HepG2 (cell line): Measurements from ENCODE around the gene VDAC2. TPM values are rescaled to one million over a fixed set of nuclear protein-coding genes. Genes with fewer than 3 reads are reported as not detected.

Experiments
- ARID4A ChIP-seq: sonication (generic); formaldehyde crosslinking; IDR thresholded peaks from 2 replicates; pipeline ENCODE4 v1.5.0; 2020; ENCODE audit warnings: mild to moderate bottlenecking, missing genetic modification reagents, borderline replicate concordance
- ATRX ChIP-seq: sonication (generic); formaldehyde crosslinking; IDR thresholded peaks from 2 replicates; pipeline ENCODE4 v1.4.0; 2020; ENCODE audit warnings: missing genetic modification reagents, borderline replicate concordance
- FLYWCH1 ChIP-seq: sonication (generic); formaldehyde crosslinking; IDR thresholded peaks from 2 replicates; pipeline ENCODE4 v1.8.1; 2023; ENCODE audit warnings: mild to moderate bottlenecking, missing genetic modification reagents
- FOSL2 ChIP-seq: sonication (generic); formaldehyde crosslinking; IDR thresholded peaks from 2 replicates; pipeline ENCODE4 v1.4.0; 2020; ENCODE audit warnings: missing genetic modification reagents
- GLI4 ChIP-seq: sonication (generic); formaldehyde crosslinking; IDR thresholded peaks from 2 replicates; pipeline ENCODE4 v1.5.1; 2020; ENCODE audit warnings: missing genetic modification reagents, mild to moderate bottlenecking, moderate library complexity, borderline replicate concordance
- HNRNPLL ChIP-seq: fragments of 200-400 bp; formaldehyde crosslinking; IDR thresholded peaks from 2 replicates; pipeline ENCODE4 v1.6.1; 2017; ENCODE audit warnings: mild to moderate bottlenecking, low read depth, low read length; ENCODE audit not compliant: poor library complexity, severe bottlenecking
- KLF16 ChIP-seq, 2 experiments: sonication (generic) in 1 of 2; formaldehyde crosslinking in 1 of 2; IDR thresholded peaks; 2 replicates each; pipeline versions ENCODE4 v1.6.1 to v1.8.0; 2016 to 2023; ENCODE audit warnings: missing genetic modification reagents in 2 of 2, missing compliant biosample characterization in 1 of 2
- MATR3 ChIP-seq: sonication (generic); formaldehyde crosslinking; IDR thresholded peaks from 2 replicates; pipeline ENCODE4 v1.4.0; 2020; ENCODE audit warnings: missing genetic modification reagents
- NAIF1 ChIP-seq: sonication (generic); formaldehyde crosslinking; IDR thresholded peaks from 2 replicates; pipeline ENCODE4 v1.5.0; 2020; ENCODE audit warnings: mild to moderate bottlenecking, missing genetic modification reagents, borderline replicate concordance
- NCOA2 ChIP-seq: sonication (generic); formaldehyde crosslinking; IDR thresholded peaks from 2 replicates; pipeline ENCODE4 v1.8.0; 2022; ENCODE audit warnings: inconsistent platforms
- NFRKB ChIP-seq: fragments of 450-650 bp; IDR thresholded peaks from 2 replicates; pipeline ENCODE4 v1.6.1; 2017
- NR3C1 ChIP-seq: sonication (generic); formaldehyde crosslinking; IDR thresholded peaks from 2 replicates; pipeline ENCODE4 v1.4.0; 2020; ENCODE audit warnings: missing genetic modification reagents
- RELA ChIP-seq: sonication (generic); formaldehyde crosslinking; IDR thresholded peaks from 2 replicates; pipeline ENCODE4 v1.4.0; 2020; ENCODE audit warnings: missing genetic modification reagents
- SNRNP70 ChIP-seq: fragments of 200-400 bp; formaldehyde crosslinking; IDR thresholded peaks from 2 replicates; pipeline ENCODE4 v1.6.1; 2017; ENCODE audit warnings: mild to moderate bottlenecking, low read depth, low read length, moderate library complexity
- SSRP1 ChIP-seq: IDR thresholded peaks from 2 replicates; pipeline ENCODE4 v1.6.1; 2016; ENCODE audit warnings: control low read depth
- TBP ChIP-seq: sonication (generic); formaldehyde crosslinking; IDR thresholded peaks from 2 replicates; pipeline ENCODE4 v1.5.0; 2020; ENCODE audit warnings: missing genetic modification reagents
- TCF12 ChIP-seq, 2 experiments: fragments of 450-650 bp in 1 of 2; sonication (generic) in 1 of 2; formaldehyde crosslinking in 1 of 2; IDR thresholded peaks; 2 replicates each; pipeline versions ENCODE4 v1.6.1 to v1.8.0; 2017 to 2022; ENCODE audit warnings: antibody characterized with exemption in 1 of 2, mild to moderate bottlenecking in 1 of 2, missing genetic modification reagents in 1 of 2, moderate library complexity in 1 of 2
- ZNF160 ChIP-seq: sonication (generic); formaldehyde crosslinking; IDR thresholded peaks from 2 replicates; pipeline ENCODE4 v1.8.0; 2022; ENCODE audit warnings: mild to moderate bottlenecking, inconsistent platforms, missing genetic modification reagents
- ZNF292 ChIP-seq: sonication (generic); formaldehyde crosslinking; IDR thresholded peaks from 2 replicates; pipeline ENCODE4 v1.8.1; 2022; ENCODE audit warnings: mild to moderate bottlenecking, low read depth, missing genetic modification reagents, borderline replicate concordance
- ZNF609 ChIP-seq: sonication (generic); formaldehyde crosslinking; IDR thresholded peaks from 2 replicates; pipeline ENCODE4 v1.4.0; 2020; ENCODE audit warnings: mild to moderate bottlenecking, missing genetic modification reagents, borderline replicate concordance
- polyA plus RNA-seq, 8 experiments: library from polyadenylated mRNA; depleted of rRNA in 3 of 8; stranded (reverse) in 7 of 8; unstranded in 1 of 8; fragments of >200 nt; fragmentation: Illumina TruSeq in 4 of 8; extraction: Trizol in 4 of 8; gene quantifications; 2 replicates each; pipeline versions ENCODE4 v1.2.1 to v1.2.3, GENCODE V29; 2011 to 2016; ENCODE audit warnings: low read depth in 4 of 8, missing spikeins in 1 of 8, mixed read lengths in 1 of 8; ENCODE audit not compliant: insufficient read depth in 1 of 8
- total RNA-seq, 5 experiments: library from RNA; depleted of rRNA; stranded (reverse); fragments of >200 nt; fragmentation: Illumina TruSeq; extraction: Trizol; gene quantifications; 2 replicates each; pipeline ENCODE4 v1.2.3, GENCODE V29; 2016; ENCODE audit warnings: low read depth in 1 of 5

Gene VDAC2
- total and polyA plus RNA-seq, 2 of the 13 experiments (the other 11 are each of a cell fraction or from before 2014, with no cell fraction given): 67.9 to 222 TPM

GRCh38 chr10:75261813-75262705 lies 51.5 kb downstream of the VDAC2 start (continued):
- TF ChIP-seq ZNF609 (CRISPR knock-in tag) (no peak), ZNF160 (CRISPR knock-in tag) (no peak), ATRX (CRISPR knock-in tag) (no peak), SNRNP70 (no peak), MATR3 (CRISPR knock-in tag) (no peak), HNRNPLL (peak; percentile 44), NAIF1 (CRISPR knock-in tag) (peak; percentile 59; the same call in 1 of the 2 replicates), NFRKB (no peak), ZNF292 (CRISPR knock-in tag) (0 out of 2 replicates have a peak, but pooled peaks have one; percentile 48), TBP (no peak), TCF12 (IDR thresholded peaks at IDR 0.05) (no peak), TCF12 (CRISPR knock-in tag; IDR thresholded peaks at IDR 0.05) (no peak), NCOA2 (CRISPR knock-in tag) (no peak), FOSL2 (CRISPR knock-in tag) (peak; percentile 47; the same call in 1 of the 2 replicates), SSRP1 (CRISPR knock-in tag) (no peak), FLYWCH1 (CRISPR knock-in tag) (no peak), GLI4 (CRISPR knock-in tag) (no peak), ARID4A (CRISPR knock-in tag) (no peak), KLF16 (CRISPR knock-in tag; IDR thresholded peaks at IDR 0.05) (no peak), RELA (CRISPR knock-in tag) (no peak), NR3C1 (no peak)
